Vagina (tissue), 2 donors: ENCODE data around the gene GIPC3.

ENCODE experiments used
- POLR2A ChIP-seq, 2 donors: fragments of 450-650 bp; IDR thresholded peaks; one replicate each; pipeline ENCODE4 v1.6.1; 2017; ENCODE audit warnings: antibody characterized with exemption in 2 of 2, mild to moderate bottlenecking in 2 of 2, moderate library complexity in 2 of 2
- POLR2AphosphoS5 ChIP-seq, 2 donors: sonication (generic); formaldehyde crosslinking; IDR thresholded peaks; one replicate each; pipeline ENCODE4 v1.9.0; 2017; ENCODE audit warnings: antibody characterized with exemption in 2 of 2, mild to moderate bottlenecking in 2 of 2, low read depth in 1 of 2; ENCODE audit not compliant: insufficient read depth in 1 of 2
- TF ChIP-seq, protein P1 (sequence below), 3 experiments: fragments of 450-650 bp in 2 of 3; fragments of 200-600 bp in 1 of 3; sonication (generic) in 1 of 3; IDR thresholded peaks; one replicate each; pipeline ENCODE4 v1.5.1; 2017 to 2019; ENCODE audit warnings: antibody characterized with exemption in 3 of 3, mild to moderate bottlenecking in 2 of 3, moderate library complexity in 2 of 3

DNA sequence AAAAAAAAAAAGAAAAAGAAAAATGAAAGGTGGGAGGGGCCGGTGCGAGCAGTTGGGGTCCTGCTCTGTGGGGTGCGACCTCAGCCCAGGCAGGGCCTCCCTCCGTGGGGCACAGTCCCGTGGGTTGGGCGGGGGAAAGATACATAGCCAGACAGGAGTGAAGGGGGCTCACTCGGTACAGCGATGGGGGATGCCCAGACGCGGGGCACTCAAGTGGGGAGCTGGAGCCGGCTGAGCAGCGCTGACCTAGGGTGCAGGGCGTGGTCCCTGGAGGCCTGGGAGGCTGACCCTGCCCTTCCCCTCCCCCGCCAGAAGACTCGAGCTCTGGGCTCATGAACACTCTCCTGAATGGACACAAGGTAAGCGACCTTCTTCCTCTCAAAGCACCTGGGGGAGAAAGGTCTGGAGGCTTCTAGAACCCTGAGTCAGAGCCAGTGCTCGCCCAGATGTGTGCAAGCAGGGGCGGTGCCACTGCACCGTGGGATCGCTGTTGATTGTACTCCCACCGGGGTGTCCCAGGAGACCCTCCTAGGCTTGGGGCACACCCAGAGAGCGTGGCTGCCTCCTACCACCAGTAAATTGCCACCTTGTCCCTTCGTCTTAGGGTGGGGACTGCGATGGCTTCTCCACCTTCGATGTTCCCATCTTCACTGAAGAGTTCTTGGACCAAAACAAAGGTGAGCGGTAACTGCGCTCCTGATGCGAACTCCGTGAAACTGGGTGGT lies 9.2 kb upstream of the GIPC3 start:
- TF ChIP-seq, protein P1, sequence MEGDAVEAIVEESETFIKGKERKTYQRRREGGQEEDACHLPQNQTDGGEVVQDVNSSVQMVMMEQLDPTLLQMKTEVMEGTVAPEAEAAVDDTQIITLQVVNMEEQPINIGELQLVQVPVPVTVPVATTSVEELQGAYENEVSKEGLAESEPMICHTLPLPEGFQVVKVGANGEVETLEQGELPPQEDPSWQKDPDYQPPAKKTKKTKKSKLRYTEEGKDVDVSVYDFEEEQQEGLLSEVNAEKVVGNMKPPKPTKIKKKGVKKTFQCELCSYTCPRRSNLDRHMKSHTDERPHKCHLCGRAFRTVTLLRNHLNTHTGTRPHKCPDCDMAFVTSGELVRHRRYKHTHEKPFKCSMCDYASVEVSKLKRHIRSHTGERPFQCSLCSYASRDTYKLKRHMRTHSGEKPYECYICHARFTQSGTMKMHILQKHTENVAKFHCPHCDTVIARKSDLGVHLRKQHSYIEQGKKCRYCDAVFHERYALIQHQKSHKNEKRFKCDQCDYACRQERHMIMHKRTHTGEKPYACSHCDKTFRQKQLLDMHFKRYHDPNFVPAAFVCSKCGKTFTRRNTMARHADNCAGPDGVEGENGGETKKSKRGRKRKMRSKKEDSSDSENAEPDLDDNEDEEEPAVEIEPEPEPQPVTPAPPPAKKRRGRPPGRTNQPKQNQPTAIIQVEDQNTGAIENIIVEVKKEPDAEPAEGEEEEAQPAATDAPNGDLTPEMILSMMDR (IDR thresholded peaks at IDR 0.05): no peak
- TF ChIP-seq POLR2AphosphoS5 (IDR thresholded peaks at IDR 0.05; ENCODE audit: insufficient read depth in 1 of 2, low read depth in 1 of 2) (no peak), POLR2A (IDR thresholded peaks at IDR 0.05) (no peak)
